Common myeloid progenitor, CD34-positive (primary cell): ENCODE measurements around the gene SH2D3C.

Experiments
- CTCF ChIA-PET: fragments of 350-600 bp; sonication (Branson Sonifier 250); formaldehyde crosslinking; loops from one replicate; lab custom pipeline; 2021; ENCODE audit warnings: antibody characterized with exemption; lab: Charles Lee
- POLR2A ChIA-PET: fragments of 350-600 bp; sonication (Branson Sonifier 250); formaldehyde crosslinking; loops from one replicate; lab custom pipeline; 2021; ENCODE audit warnings: antibody characterized with exemption; lab: Charles Lee
- DNase-seq, 3 donors: peaks; one replicate each; pipeline versions ENCODE4 v3.0.0 to v3.0.0-alpha.2; 2013
- H3K27ac ChIP-seq, 2 experiments: 1 replicate in 1 of 2; 2 replicates in 1 of 2; pipeline ENCODE4 v1.7.0; 2013; ENCODE audit warnings: inconsistent platforms in 2 of 2, low read length in 2 of 2, mild to moderate bottlenecking in 2 of 2, low read depth in 1 of 2, moderate library complexity in 1 of 2; ENCODE audit not compliant: severe bottlenecking in 2 of 2, insufficient read depth in 1 of 2, poor library complexity in 1 of 2
- H3K27me3 ChIP-seq, 5 experiments: replicated peaks in 2 of 5; 1 replicate in 3 of 5; 2 replicates in 2 of 5; pipeline versions ENCODE4 v1.6.1 to v1.7.0; 2013; ENCODE audit warnings: low read length in 4 of 5, mild to moderate bottlenecking in 2 of 5, moderate library complexity in 2 of 5, inconsistent platforms in 1 of 5; ENCODE audit not compliant: insufficient read depth in 5 of 5, control insufficient read depth in 4 of 5
- H3K36me3 ChIP-seq, 4 experiments: 1 replicate in 2 of 4; 2 replicates in 2 of 4; pipeline versions ENCODE4 v1.6.1 to v1.7.0; 2013; ENCODE audit warnings: low read length in 3 of 4, control low read depth in 1 of 4, mild to moderate bottlenecking in 1 of 4; ENCODE audit not compliant: control insufficient read depth in 4 of 4, insufficient read depth in 4 of 4
- H3K4me1 ChIP-seq, 4 experiments: 1 replicate in 3 of 4; 2 replicates in 1 of 4; pipeline versions ENCODE4 v1.6.1 to v1.7.1; 2013; ENCODE audit warnings: low read length in 3 of 4, mild to moderate bottlenecking in 3 of 4, control low read depth in 1 of 4, inconsistent platforms in 1 of 4, moderate library complexity in 1 of 4; ENCODE audit not compliant: control insufficient read depth in 4 of 4, insufficient read depth in 4 of 4; ENCODE audit errors: control extremely low read depth in 1 of 4
- H3K4me3 ChIP-seq, 7 experiments: 1 replicate in 4 of 7; 2 replicates in 3 of 7; pipeline versions ENCODE4 v1.5.1 to v1.7.0; 2013; ENCODE audit warnings: mild to moderate bottlenecking in 7 of 7, low read length in 6 of 7, moderate library complexity in 6 of 7, inconsistent platforms in 2 of 7, low read depth in 2 of 7, control low read depth in 1 of 7; ENCODE audit not compliant: insufficient read depth in 4 of 7, control insufficient read depth in 1 of 7; ENCODE audit errors: extremely low read depth in 1 of 7
- H3K9me3 ChIP-seq, 5 experiments: 1 replicate in 4 of 5; 2 replicates in 1 of 5; pipeline versions ENCODE4 v1.6.1 to v1.7.1; 2013; ENCODE audit warnings: low read length in 4 of 5, mild to moderate bottlenecking in 2 of 5, inconsistent platforms in 1 of 5, low read depth in 1 of 5, moderate library complexity in 1 of 5; ENCODE audit not compliant: control insufficient read depth in 4 of 5, insufficient read depth in 2 of 5; ENCODE audit errors: control extremely low read depth in 1 of 5
- WGBS: methylation state at CpG from one replicate; pipeline ENCODE4 v1.1.5; 2013; ENCODE audit not compliant: insufficient coverage; 5-methylcytosine and 5-hydroxymethylcytosine counted together

SH2D3C gene

DNA sequence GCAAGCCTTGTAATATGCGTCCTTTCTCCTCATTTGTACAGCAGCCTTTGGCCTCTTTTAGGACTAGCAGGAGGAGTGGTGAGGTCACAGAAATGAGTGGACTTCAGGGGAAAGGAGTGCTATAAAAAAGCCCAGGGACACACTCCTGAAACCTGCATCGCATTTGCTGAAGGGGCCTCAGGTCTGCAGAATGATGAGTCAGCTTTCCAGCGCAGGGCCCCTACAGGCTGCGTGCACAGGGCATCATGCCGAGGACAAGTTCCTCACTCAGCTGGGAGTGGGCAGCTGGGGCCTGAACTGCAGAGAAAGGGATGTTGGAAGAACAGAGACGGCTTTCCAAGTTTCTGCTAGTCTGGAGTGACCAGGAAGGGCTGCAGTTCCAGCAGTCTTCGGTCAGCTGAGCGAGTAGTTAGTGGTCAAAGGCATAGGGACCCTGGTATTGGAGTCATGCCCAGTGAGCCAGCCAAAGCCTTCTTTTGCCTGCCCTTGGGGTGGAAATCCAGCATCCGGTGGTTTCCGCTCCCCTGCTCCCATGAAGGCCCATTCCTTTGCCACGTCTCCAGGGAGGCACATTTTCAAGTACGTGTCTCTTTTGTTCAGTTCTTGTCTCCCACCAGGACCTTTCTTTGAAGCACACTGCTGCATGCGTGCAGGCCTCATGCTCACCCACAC lies 89.0 kb downstream of the SH2D3C start:
- H3K4me1 ChIP-seq = no peaks in the 10 kb centered on the region
- H3K4me3 ChIP-seq = no peak overlapping the region
- H3K9me3 ChIP-seq = no peaks in the 10 kb centered on the region
- ChIA-PET CTCF (interaction anchor here (1.0 to 1.4 kb wide), 2 partner anchors 10 to 22 kb away, joined by 3 read pairs; no protein-coding TSS in a partner anchor), POLR2A (no interaction called here)
- no peaks in the 10 kb centered on the region for H3K27me3 ChIP-seq
- WGBS = 90% methylated on average over 11 of the region's 13 CpGs
- DNase-seq = peak in 1 of 3 donors; percentile 13
- no peak overlapping the region for H3K27ac ChIP-seq
- H3K36me3 ChIP-seq = peaks cover 0 to 6% (median 0%) of the 10 kb centered on the region in 4 experiments
